H54 (cell line): Measurements from ENCODE around the gene GAMT.
"Not testable (repeated sequence)": the region's sequence is repeated elsewhere in the genome, so short reads cannot be mapped to it uniquely, and the experiment has no call there.

Source experiments
- DNase-seq: peaks from one replicate; pipeline ENCODE4 v3.0.0; 2011; ENCODE audit warnings: low spot score, mixed read lengths; ENCODE audit not compliant: insufficient read length
- FAIRE-seq: peaks from 3 replicates; lab custom pipeline; 2011; peaks lifted over from hg19 to GRCh38; lab: Jason Lieb, UNC
- POLR2A ChIP-seq: IDR thresholded peaks from 2 replicates; pipeline ENCODE4 v1.6.1; 2011; ENCODE audit warnings: low read depth, mild to moderate bottlenecking, low read length

Gene GAMT

DNA sequence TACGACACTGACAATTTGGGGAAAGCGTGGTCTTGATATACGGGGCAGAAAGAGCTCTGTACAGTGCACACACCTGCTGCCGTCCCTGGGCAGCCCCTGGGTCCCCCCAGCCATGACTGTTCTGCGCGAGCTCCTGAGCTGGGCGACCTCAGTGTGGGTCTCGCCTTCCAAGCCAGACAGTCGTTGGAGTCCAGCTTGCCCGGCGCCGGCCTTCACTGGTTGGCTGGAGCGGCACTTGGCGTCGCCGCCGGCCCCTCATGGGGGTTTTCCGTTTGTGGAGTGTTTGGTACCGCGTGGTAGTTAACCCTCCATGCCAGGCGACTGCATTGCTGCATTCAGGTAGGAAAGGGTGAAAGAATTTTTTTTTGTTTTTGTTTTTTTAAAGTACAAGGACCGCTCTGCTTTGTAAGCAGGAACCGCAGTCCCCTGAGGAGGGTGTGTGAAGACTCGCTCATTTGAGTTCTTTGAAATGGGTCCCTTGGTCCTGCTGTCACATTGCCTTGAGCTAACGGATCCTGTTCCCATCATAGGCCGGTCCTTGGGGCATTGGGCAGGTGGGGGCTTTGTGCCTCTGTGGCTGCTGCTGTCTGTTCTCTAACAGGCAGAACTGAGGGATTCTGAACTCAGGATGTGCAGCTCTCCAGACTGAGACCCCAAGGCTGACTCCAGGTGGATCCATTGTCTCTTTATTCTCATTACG is 26.0 kb upstream of the GAMT start:
- TF ChIP-seq POLR2A: no peak
- DNase-seq (no peak), FAIRE-seq (no peak)

GRCh38 chr19:1426736-1427135 is 25.4 kb upstream of the GAMT start:
- TF ChIP-seq POLR2A: no peak
- DNase-seq: no peak
- no peak for FAIRE-seq

DNA sequence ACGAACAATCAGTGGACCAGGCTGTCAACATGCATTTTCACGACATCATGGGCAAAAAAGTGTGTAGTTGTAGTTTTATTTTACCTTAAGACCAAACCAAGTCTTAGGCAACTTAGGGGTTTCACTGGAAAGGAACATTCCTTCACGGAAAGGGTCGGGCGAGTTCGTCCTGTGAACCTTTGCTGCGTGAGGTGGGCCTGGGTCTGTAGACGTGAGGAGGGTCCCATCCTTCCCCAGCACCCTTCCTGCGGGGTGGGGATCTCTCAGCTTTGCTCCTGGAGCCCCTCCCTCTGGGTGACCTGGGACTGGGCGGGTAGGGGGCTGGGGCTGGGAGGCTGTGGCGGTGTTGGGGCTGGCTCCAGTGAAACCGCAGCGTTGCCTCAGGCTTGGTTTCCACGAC is 24.6 kb upstream of the GAMT start:
- no peak for FAIRE-seq
- no peak for TF ChIP-seq POLR2A
- DNase-seq: no peak

- FAIRE-seq (no peak), DNase-seq (no peak)
- no peak for TF ChIP-seq POLR2A
These were observed 23.9 kb upstream of the GAMT start for GRCh38 chr19:1425102-1425837.

DNA sequence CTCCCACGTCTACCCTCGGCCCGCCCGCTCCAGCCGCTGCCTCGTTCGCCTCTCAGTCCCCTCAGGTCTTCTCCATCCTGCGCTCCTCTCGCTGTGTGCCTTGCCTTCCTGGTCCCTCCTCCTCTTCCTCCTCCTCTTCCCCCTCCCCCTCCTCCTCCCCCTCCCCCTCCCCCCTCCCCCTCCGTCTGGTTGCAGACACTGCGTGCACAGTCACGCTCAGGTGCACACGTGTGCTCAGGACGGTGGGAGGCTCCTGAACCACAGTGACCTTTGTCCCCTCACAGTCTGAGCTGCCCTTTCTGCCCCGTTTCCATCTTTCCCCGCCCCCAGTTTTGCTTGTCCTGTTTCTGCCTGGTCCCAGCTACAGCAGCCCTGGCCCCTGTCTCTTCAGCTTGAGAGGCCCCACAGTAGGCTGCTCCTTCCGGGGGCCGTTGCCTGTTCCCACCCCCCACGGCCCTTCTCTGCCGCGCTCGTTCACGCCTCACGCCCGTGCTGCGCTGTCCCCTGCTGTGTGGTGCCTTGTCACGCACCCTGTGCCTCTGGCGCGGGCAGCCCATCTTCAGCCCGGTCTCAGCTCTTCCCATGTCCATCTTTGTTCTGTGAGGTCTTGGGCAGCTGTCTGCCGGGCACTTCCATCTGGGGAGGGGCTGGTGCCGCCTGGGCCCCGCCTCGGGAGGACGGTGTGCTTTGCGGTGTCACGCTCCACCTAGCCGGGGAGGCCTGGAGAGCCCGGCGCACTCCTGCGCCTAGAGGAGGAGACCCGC is 23.0 kb upstream of the GAMT start:
- DNase-seq: no peak
- no peak for FAIRE-seq
- no peak for TF ChIP-seq POLR2A

DNA sequence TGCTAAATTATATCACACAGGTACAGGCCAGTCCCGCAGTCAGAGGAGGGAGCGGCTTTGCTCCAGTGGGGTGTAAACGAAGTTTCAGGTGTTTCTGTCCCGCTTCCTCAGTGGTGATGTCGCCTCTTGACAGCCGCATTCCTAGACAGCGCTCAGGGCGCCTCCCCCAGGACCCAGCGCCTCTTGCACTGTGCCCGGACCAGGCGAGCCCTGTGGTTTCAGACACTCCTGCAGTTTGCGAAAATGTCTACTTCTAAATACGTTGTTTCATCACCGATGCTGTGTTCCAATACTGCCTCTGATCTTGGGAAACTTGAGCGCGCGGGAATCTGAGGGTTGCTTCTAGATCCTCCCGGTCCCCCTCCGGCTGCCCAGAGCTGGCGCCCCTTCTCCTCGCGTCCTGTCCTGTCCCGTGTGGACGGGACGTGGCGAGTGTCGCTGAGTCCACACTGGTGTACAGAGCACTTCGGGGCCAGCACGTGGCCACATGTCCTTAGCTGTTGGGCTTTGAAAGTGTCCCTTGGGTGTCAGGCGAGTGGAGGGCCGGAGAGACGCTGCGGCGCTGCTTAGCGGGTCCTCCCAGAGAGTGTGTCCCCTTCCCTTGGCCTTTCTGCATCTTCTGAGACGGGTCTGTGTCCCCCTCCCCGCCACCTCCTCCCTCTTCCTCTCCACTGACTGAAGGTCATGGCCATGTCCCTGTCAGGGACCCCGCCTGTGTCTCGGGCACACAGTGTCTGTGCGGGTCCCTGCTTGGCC is 22.3 kb upstream of the GAMT start:
- no peak for TF ChIP-seq POLR2A
- DNase-seq (no peak), FAIRE-seq (no peak)

GRCh38 chr19:1422943-1423342 is 21.6 kb upstream of the GAMT start:
- FAIRE-seq: no peak
- no peak for TF ChIP-seq POLR2A
- no peak for DNase-seq

GRCh38 chr19:1422360-1422759 is 21.0 kb upstream of the GAMT start:
- no peak for TF ChIP-seq POLR2A
- DNase-seq (no peak), FAIRE-seq (no peak)

DNA sequence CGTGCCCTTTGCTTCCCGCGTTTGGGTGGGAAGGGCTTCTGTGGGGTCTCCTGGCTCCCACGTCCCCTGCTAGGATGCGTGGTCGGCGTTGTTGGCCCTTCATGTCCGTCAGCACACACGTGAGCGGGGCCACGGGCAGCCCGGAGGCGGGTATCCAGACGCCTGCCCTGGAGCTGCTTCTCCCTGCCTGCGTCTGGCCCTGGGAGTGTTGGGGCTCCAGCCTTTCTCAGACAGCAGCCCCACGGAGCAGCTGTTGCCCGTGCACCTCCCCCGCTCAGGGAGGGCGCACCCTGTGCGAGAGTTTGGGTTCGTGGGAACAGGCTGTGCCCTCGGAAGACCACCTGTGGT is 20.6 kb upstream of the GAMT start:
- FAIRE-seq (no peak), DNase-seq (no peak)
- TF ChIP-seq POLR2A: no peak

DNA sequence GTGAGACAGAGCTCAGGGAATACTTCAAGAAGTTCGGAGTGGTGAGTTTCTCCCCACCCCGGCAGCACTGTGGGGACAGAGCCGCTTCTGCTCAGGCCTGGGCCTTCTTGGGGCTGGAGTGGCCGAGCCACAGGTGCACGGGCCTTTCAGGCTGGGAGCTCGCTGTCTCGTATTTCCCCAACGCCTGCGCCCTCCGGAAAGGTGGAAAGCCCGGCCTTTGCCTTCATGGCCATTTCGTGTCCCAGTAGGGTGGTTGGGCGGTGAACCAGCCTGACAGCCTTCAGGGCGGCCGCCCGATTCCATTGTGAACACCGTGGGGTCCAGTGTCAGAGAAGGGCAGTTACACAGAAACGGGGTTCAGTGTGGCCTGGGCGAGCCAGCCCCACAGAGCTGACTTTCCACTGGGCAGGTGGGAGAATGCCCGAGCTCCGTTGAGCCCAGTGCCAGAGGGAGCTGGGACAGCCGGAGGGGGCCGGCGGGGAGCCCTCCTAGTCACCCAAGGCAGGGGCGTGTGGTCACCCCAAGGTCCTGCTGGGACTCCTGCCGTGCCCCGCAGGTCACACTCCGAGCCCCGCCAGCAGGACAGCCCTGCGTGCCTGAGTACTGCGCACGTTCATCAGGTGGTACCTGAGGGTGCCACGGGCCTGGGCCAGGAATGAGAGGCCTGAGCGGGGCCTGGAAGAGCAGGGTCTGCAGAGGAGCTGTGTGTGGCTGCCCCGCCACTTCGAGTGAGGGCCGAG is 20.0 kb upstream of the GAMT start:
- no peak for FAIRE-seq
- TF ChIP-seq POLR2A: no peak
- no peak for DNase-seq

- no peak for TF ChIP-seq POLR2A
- FAIRE-seq (no peak), DNase-seq (no peak)
These were observed 19.2 kb upstream of the GAMT start for GRCh38 chr19:1420590-1420989.

GRCh38 chr19:1420085-1420484 is 18.7 kb upstream of the GAMT start:
- not testable (repeated sequence) for FAIRE-seq, DNase-seq
